Uterus (tissue), 4 donors: ENCODE measurements around the gene VPS54. TPM values are rescaled to one million over a fixed set of nuclear protein-coding genes. Genes with fewer than 3 reads are reported as not detected.
"Not testable (repeated sequence)": the region's sequence is repeated elsewhere in the genome, so short reads cannot be mapped to it uniquely, and the experiment has no call there.

Experiments used
- DNase-seq, 2 donors: peaks; one replicate each; pipeline ENCODE4 v3.0.0-alpha.2; 2019 to 2020
- H3K27ac ChIP-seq, 2 donors: fragments of 200-600 bp; sonication (generic); 1 replicate in 1 of 2; 2 replicates in 1 of 2; pipeline ENCODE4 v1.5.1; 2016 to 2018
- H3K27me3 ChIP-seq, 2 donors: fragments of 200-600 bp; sonication (generic); one replicate each; pipeline ENCODE4 v1.5.1; 2018 to 2019; ENCODE audit warnings: control low read depth in 1 of 2
- H3K36me3 ChIP-seq, 2 donors: fragments of 200-600 bp; sonication (generic); one replicate each; pipeline ENCODE4 v1.5.1; 2019; ENCODE audit warnings: control low read depth in 1 of 2
- H3K4me1 ChIP-seq, 2 donors: fragments of 200-600 bp; sonication (generic); one replicate each; pipeline ENCODE4 v1.5.1; 2018 to 2019; ENCODE audit warnings: control low read depth in 1 of 2
- H3K4me3 ChIP-seq, 2 donors: fragments of 200-600 bp; sonication (generic); 1 replicate in 1 of 2; 2 replicates in 1 of 2; pipeline ENCODE4 v1.5.1; 2018 to 2019; ENCODE audit warnings: mild to moderate bottlenecking in 1 of 2
- H3K9me3 ChIP-seq, 2 donors: fragments of 200-600 bp; sonication (generic); one replicate each; pipeline ENCODE4 v1.5.1; 2019; ENCODE audit warnings: control low read depth in 1 of 2
- CTCF ChIP-seq, 4 experiments: fragments of 200-600 bp in 2 of 4; fragments of 450-650 bp in 2 of 4; sonication (generic) in 2 of 4; IDR thresholded peaks; one replicate each; pipeline ENCODE4 v1.5.1; 2016 to 2019; ENCODE audit warnings: antibody characterized with exemption in 4 of 4, mild to moderate bottlenecking in 2 of 4, moderate library complexity in 1 of 4
- POLR2A ChIP-seq, 2 donors: fragments of 450-650 bp; IDR thresholded peaks; one replicate each; pipeline ENCODE4 v1.6.1; 2016; ENCODE audit warnings: antibody characterized with exemption in 2 of 2, mild to moderate bottlenecking in 1 of 2, moderate library complexity in 1 of 2
- intact Hi-C: fragments of 100-400 bp; cut with DNase I; formaldehyde crosslinking; loops from one replicate; pipeline ENCODE4 v1.15.1; 2023; ENCODE audit warnings: low total_unique reads
- total RNA-seq, 4 donors: library from RNA; depleted of rRNA in 3 of 4; stranded (reverse); fragments of >200 nt in 3 of 4; gene quantifications; one replicate each; pipeline versions ENCODE4 v1.1.0 to v1.2.4, GENCODE V29; 2014 to 2023
- donor health status: DM: yes; HTN: yes; CAD: no.

Gene VPS54
- total RNA-seq, 4 donors from 2014 or later: 32.1 to 55.2 (median 39.8) TPM

- Histone ChIP-seq H3K4me3 (no peak overlapping the region), H3K9me3 (no peaks in the 10 kb centered on the region), H3K27ac (no peak overlapping the region), H3K36me3 (no peaks in the 10 kb centered on the region), H3K4me1 (no peaks in the 10 kb centered on the region), H3K27me3 (no peaks in the 10 kb centered on the region)
- intact Hi-C loops: no loop called here
- DNase-seq: no peak
- TF ChIP-seq POLR2A (IDR thresholded peaks at IDR 0.05) (no peak), CTCF (IDR thresholded peaks at IDR 0.05) (no peak)
Measured at GRCh38 chr2:63942788-63943187, 76.4 kb downstream of the VPS54 start.

GRCh38 chr2:63932104-63932503, 87.1 kb downstream of the VPS54 start:
- H3K9me3 ChIP-seq, H3K4me3 ChIP-seq, DNase-seq, H3K4me1 ChIP-seq, H3K27me3 ChIP-seq, H3K36me3 ChIP-seq, intact Hi-C loops, H3K27ac ChIP-seq: not testable (repeated sequence)

GRCh38 chr2:63926815-63927214, 92.4 kb downstream of the VPS54 start:
- Histone ChIP-seq H3K27me3 (no peaks in the 10 kb centered on the region), H3K36me3 (no peaks in the 10 kb centered on the region), H3K27ac (no peak overlapping the region), H3K9me3 (no peaks in the 10 kb centered on the region), H3K4me1 (no peaks in the 10 kb centered on the region), H3K4me3 (no peak overlapping the region)
- intact Hi-C loops: no loop called here
- no peak for DNase-seq
- TF ChIP-seq POLR2A (IDR thresholded peaks at IDR 0.05) (no peak), CTCF (IDR thresholded peaks at IDR 0.05) (no peak)

- Histone ChIP-seq H3K9me3 (no peaks in the 10 kb centered on the region), H3K36me3 (no peaks in the 10 kb centered on the region), H3K27ac (no peak overlapping the region), H3K27me3 (no peaks in the 10 kb centered on the region), H3K4me1 (no peaks in the 10 kb centered on the region), H3K4me3 (no peak overlapping the region)
- TF ChIP-seq CTCF (IDR thresholded peaks at IDR 0.05): no peak
- TF ChIP-seq POLR2A (IDR thresholded peaks at IDR 0.05): no peak
- DNase-seq: no peak
- intact Hi-C loops: no loop called here
Measured at GRCh38 chr2:63914311-63914710, 104.9 kb downstream of the VPS54 start.

- H3K27me3 ChIP-seq: no peaks in the 10 kb centered on the region
- H3K27ac ChIP-seq: no peak overlapping the region
- H3K9me3 ChIP-seq: peaks cover 0 to 9% of the 10 kb centered on the region in 2 donors
- no peaks in the 10 kb centered on the region for H3K36me3 ChIP-seq
- DNase-seq: no peak
- intact Hi-C loops: no loop called here
- no peak for TF ChIP-seq POLR2A (IDR thresholded peaks at IDR 0.05)
- TF ChIP-seq CTCF (IDR thresholded peaks at IDR 0.05): no peak
- H3K4me1 ChIP-seq: no peaks in the 10 kb centered on the region
- H3K4me3 ChIP-seq: no peak overlapping the region
Measured at GRCh38 chr2:63903003-63903402, 116.2 kb downstream of the VPS54 start.

GRCh38 chr2:63902149-63902548, 117.1 kb downstream of the VPS54 start:
- no peaks in the 10 kb centered on the region for H3K36me3 ChIP-seq

More at GRCh38 chr2:63902149-63902548, 117.1 kb downstream of the VPS54 start:
- no peak overlapping the region for H3K27ac ChIP-seq
- no peaks in the 10 kb centered on the region for H3K27me3 ChIP-seq
- intact Hi-C loops: no loop called here
- H3K9me3 ChIP-seq: peaks cover 0 to 9% of the 10 kb centered on the region in 2 donors
- no peak for TF ChIP-seq POLR2A (IDR thresholded peaks at IDR 0.05)
- no peak for TF ChIP-seq CTCF (IDR thresholded peaks at IDR 0.05)
- H3K4me1 ChIP-seq: no peaks in the 10 kb centered on the region
- no peak overlapping the region for H3K4me3 ChIP-seq
- no peak for DNase-seq
